H9 (cell line): ENCODE data around the gene XXYLT1. TPM values are rescaled to one million over a fixed set of nuclear protein-coding genes. Genes with fewer than 3 reads are reported as not detected.

ENCODE experiments used
- DNase-seq: peaks from one replicate; pipeline ENCODE4 v3.0.0-alpha.2; 2017
- H2AFZ ChIP-seq: one replicate; pipeline ENCODE4 v1.6.1; 2013; ENCODE audit warnings: mild to moderate bottlenecking, low read length, control low read depth, moderate library complexity
- H2AK5ac ChIP-seq: 2 replicates; pipeline ENCODE4 v1.6.1; 2013; ENCODE audit warnings: low read length, control low read depth, mixed read lengths; ENCODE audit not compliant: insufficient read length
- H2BK120ac ChIP-seq: one replicate; pipeline ENCODE4 v1.6.1; 2013; ENCODE audit warnings: low read depth, mild to moderate bottlenecking, low read length, control low read depth, inconsistent platforms; ENCODE audit not compliant: poor library complexity, severe bottlenecking
- H2BK12ac ChIP-seq: 2 replicates; pipeline ENCODE4 v1.6.1; 2013; ENCODE audit warnings: low read length, control low read depth, mixed read lengths, low read depth; ENCODE audit not compliant: insufficient read length
- H2BK15ac ChIP-seq: 2 replicates; pipeline ENCODE4 v1.6.1; 2013; ENCODE audit warnings: low read depth, low read length, control low read depth
- H2BK20ac ChIP-seq: one replicate; pipeline ENCODE4 v1.6.1; 2013; ENCODE audit warnings: low read depth, mild to moderate bottlenecking, low read length, control low read depth, inconsistent platforms; ENCODE audit not compliant: poor library complexity, severe bottlenecking
- H2BK5ac ChIP-seq: 2 replicates; pipeline ENCODE4 v1.6.1; 2013; ENCODE audit warnings: low read length, control low read depth, mixed read lengths; ENCODE audit not compliant: insufficient read length
- H3K14ac ChIP-seq: 2 replicates; pipeline ENCODE4 v1.6.1; 2013; ENCODE audit warnings: low read length, control low read depth; ENCODE audit not compliant: insufficient read depth
- H3K18ac ChIP-seq: 2 replicates; pipeline ENCODE4 v1.6.1; 2013; ENCODE audit warnings: low read depth, mild to moderate bottlenecking, mixed read lengths, low read length, control low read depth; ENCODE audit not compliant: insufficient read length
- H3K23ac ChIP-seq: 2 replicates; pipeline ENCODE4 v1.6.1; 2013; ENCODE audit warnings: low read length, control low read depth, mixed read lengths, low read depth; ENCODE audit not compliant: insufficient read length
- H3K23me2 ChIP-seq: 2 replicates; pipeline ENCODE4 v1.6.1; 2013; ENCODE audit warnings: low read depth, mild to moderate bottlenecking, mixed read lengths, low read length, control low read depth; ENCODE audit not compliant: insufficient read length, poor library complexity, severe bottlenecking
- H3K27ac ChIP-seq: 2 replicates; pipeline ENCODE4 v1.5.1; 2013; ENCODE audit warnings: low read length, control low read depth, mixed read lengths, low read depth; ENCODE audit not compliant: insufficient read length
- H3K27me3 ChIP-seq: 2 replicates; pipeline ENCODE4 v1.6.1; 2013; ENCODE audit warnings: low read length, control low read depth, inconsistent platforms; ENCODE audit not compliant: insufficient read depth
- H3K4ac ChIP-seq: 2 replicates; pipeline ENCODE4 v1.6.1; 2013; ENCODE audit warnings: low read depth, mild to moderate bottlenecking, control low read depth, inconsistent platforms, low read length, moderate library complexity
- H3K4me1 ChIP-seq: 2 replicates; pipeline ENCODE4 v1.6.1; 2013; ENCODE audit warnings: low read length, control low read depth, inconsistent platforms; ENCODE audit not compliant: insufficient read depth
- H3K4me2 ChIP-seq: 2 replicates; pipeline ENCODE4 v1.6.1; 2013; ENCODE audit warnings: low read length, control low read depth, mixed read lengths; ENCODE audit not compliant: insufficient read length, insufficient read depth
- H3K56ac ChIP-seq: 2 replicates; pipeline ENCODE4 v1.6.1; 2013; ENCODE audit warnings: low read depth, mild to moderate bottlenecking, mixed read lengths, low read length, control low read depth; ENCODE audit not compliant: insufficient read length
- H3K79me1 ChIP-seq: 2 replicates; pipeline ENCODE4 v1.6.1; 2013; ENCODE audit warnings: low read depth, mild to moderate bottlenecking, moderate library complexity, low read length, control low read depth, inconsistent platforms; ENCODE audit not compliant: insufficient read depth, poor library complexity, severe bottlenecking
- H3K79me2 ChIP-seq: 2 replicates; pipeline ENCODE4 v1.6.1; 2013; ENCODE audit warnings: low read length, control low read depth, inconsistent platforms; ENCODE audit not compliant: insufficient read depth
- H3K9ac ChIP-seq: 2 replicates; pipeline ENCODE4 v1.6.1; 2013; ENCODE audit warnings: low read length, control low read depth, mixed read lengths; ENCODE audit not compliant: insufficient read length; ENCODE audit errors: extremely low read depth
- H3K9me3 ChIP-seq: one replicate; pipeline ENCODE4 v1.6.1; 2013; ENCODE audit warnings: low read depth, low read length, inconsistent platforms; ENCODE audit not compliant: control insufficient read depth
- H3T11ph ChIP-seq: one replicate; pipeline ENCODE4 v1.6.1; 2013; ENCODE audit warnings: mild to moderate bottlenecking, low read length, control low read depth, inconsistent platforms
- H4K20me1 ChIP-seq: one replicate; pipeline ENCODE4 v1.6.1; 2013; ENCODE audit not compliant: control insufficient read depth, insufficient read length, insufficient read depth
- H4K5ac ChIP-seq: 2 replicates; pipeline ENCODE4 v1.6.1; 2013; ENCODE audit warnings: low read depth, mild to moderate bottlenecking, mixed read lengths, low read length, control low read depth; ENCODE audit not compliant: insufficient read length
- H4K8ac ChIP-seq: replicated peaks from 2 replicates; pipeline ENCODE4 v1.6.1; 2013; ENCODE audit warnings: low read length, control low read depth, mixed read lengths, low read depth; ENCODE audit not compliant: insufficient read length
- H4K91ac ChIP-seq: 2 replicates; pipeline ENCODE4 v1.6.1; 2013; ENCODE audit warnings: low read depth, mild to moderate bottlenecking, moderate library complexity, mixed read lengths, low read length, control low read depth; ENCODE audit not compliant: insufficient read length
- H3K27ac Mint-ChIP-seq, 3 experiments: 2 replicates in 2 of 3; 3 replicates in 1 of 3; pipeline ENCODE4 v1.8.0; 2020 to 2021; ENCODE audit warnings: mixed read lengths in 3 of 3, mild to moderate bottlenecking in 1 of 3, moderate library complexity in 1 of 3
- H3K27me3 Mint-ChIP-seq: 2 replicates; pipeline ENCODE4 v1.8.0; 2021; ENCODE audit warnings: low read depth, mild to moderate bottlenecking, moderate library complexity, mixed read lengths
- H3K36me3 Mint-ChIP-seq, 3 experiments: 2 replicates in 2 of 3; 3 replicates in 1 of 3; pipeline ENCODE4 v1.8.0; 2020 to 2021; ENCODE audit warnings: low read depth in 3 of 3, mixed read lengths in 3 of 3; ENCODE audit not compliant: insufficient read depth in 1 of 3
- H3K4me1 Mint-ChIP-seq, 2 experiments: 2 replicates each; pipeline ENCODE4 v1.8.0; 2020; ENCODE audit warnings: mixed read lengths in 2 of 2
- H3K4me3 Mint-ChIP-seq, 2 experiments: 2 replicates in 1 of 2; 3 replicates in 1 of 2; pipeline ENCODE4 v1.8.0; 2020 to 2021; ENCODE audit warnings: mild to moderate bottlenecking in 2 of 2, mixed read lengths in 2 of 2, moderate library complexity in 1 of 2
- H3K9me3 Mint-ChIP-seq, 2 experiments: 2 replicates in 1 of 2; 3 replicates in 1 of 2; pipeline ENCODE4 v1.8.0; 2020; ENCODE audit warnings: mild to moderate bottlenecking in 2 of 2, mixed read lengths in 2 of 2, moderate library complexity in 1 of 2
- WGBS: extraction: QIAGEN DNeasy Blood & Tissue Kit; methylation state at CpG from one replicate; pipeline ENCODE4 v1.1.7; 2013; ENCODE audit warnings: missing lambda C conversion rate, low lambda C conversion rate, mixed read lengths; ENCODE audit not compliant: insufficient read length; ENCODE audit errors: extremely low coverage; 5-methylcytosine and 5-hydroxymethylcytosine counted together
- total RNA-seq: library from RNA; stranded (reverse); gene quantifications from 2 replicates; pipeline ENCODE4 v1.2.1, GENCODE V29; 2021
- TF ChIP-seq, protein P1 (sequence below): fragments of 200-600 bp; sonication (generic); conservative IDR thresholded peaks from 3 replicates; pipeline ENCODE4 v1.8.0; 2021; ENCODE audit warnings: antibody characterized with exemption, mild to moderate bottlenecking

The XXYLT1 gene
- total RNA-seq, 1 experiment from 2014 or later = 22.7 TPM

DNA sequence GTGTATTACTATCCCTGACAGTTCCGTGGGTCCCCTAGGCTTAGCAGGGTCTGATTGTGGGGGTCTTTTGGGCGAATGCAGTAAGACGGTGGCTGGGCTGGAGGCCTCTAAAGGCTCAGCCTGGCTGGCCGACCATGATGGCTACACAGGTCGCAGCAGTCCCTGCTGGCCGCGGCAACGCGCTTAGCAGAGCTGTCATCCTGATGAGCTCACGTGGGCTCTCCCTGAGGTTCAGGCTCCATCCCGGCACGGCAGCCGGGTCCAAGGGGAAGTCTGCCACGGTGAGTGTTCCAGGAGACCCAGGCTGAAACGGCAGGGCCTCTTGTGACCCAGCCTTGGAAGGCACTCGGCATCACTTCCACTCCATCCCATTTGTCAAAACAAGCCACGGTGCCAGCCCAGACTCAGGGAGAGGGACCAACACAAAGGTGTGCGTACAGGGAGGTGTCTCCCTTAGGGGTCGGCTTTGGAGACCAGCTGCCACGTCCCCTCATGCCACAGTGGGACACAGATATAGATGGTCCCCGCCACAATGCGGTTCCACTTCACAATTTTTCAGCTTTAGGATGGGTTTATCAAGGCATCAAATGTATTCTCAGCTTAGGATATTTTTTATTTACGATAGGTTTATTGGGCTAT, 101.8 kb downstream of the XXYLT1 start:
- Histone ChIP-seq H2BK12ac (no peak overlapping the region), H3K23me2 (no peaks in the 10 kb centered on the region), H3K79me2 (0 out of 2 replicates have a peak, but pooled peaks cover 5% of the 10 kb centered on the region), H3K14ac (no peak overlapping the region; the same call in 1 of the 2 replicates), H2BK20ac (no peak overlapping the region), H3K27me3 (no peaks in the 10 kb centered on the region), H3K4ac (no peak overlapping the region), H2AFZ (no peak overlapping the region), H2BK5ac (no peak overlapping the region), H2BK15ac (no peak overlapping the region), H3K18ac (no peak overlapping the region), H3K4me2 (no peak overlapping the region), H3K27ac (no peak overlapping the region), H4K91ac (no peak overlapping the region), H2BK120ac (no peak overlapping the region), H3T11ph (no peak overlapping the region), H3K56ac (no peak overlapping the region), H3K4me1 (peaks cover 2% of the 10 kb centered on the region; the same call in 1 of the 2 replicates), H3K9me3 (no peaks in the 10 kb centered on the region), H4K8ac (no peak overlapping the region), H3K79me1 (no peaks in the 10 kb centered on the region), H3K23ac (no peak overlapping the region), H2AK5ac (no peak overlapping the region), H4K5ac (no peak overlapping the region), H4K20me1 (peaks cover 3% of the 10 kb centered on the region), H3K9ac (no peak overlapping the region)
- Mint-ChIP-seq H3K36me3 (no peaks in the 10 kb centered on the region; a peak in 1 of 7 replicates), H3K27ac (no peak overlapping the region; a peak in 1 of 7 replicates), H3K27me3 (no peaks in the 10 kb centered on the region), H3K9me3 (no peaks in the 10 kb centered on the region), H3K4me3 (no peak overlapping the region), H3K4me1 (peaks cover 16 to 18% of the 10 kb centered on the region in 2 experiments)
- TF ChIP-seq, protein P1, sequence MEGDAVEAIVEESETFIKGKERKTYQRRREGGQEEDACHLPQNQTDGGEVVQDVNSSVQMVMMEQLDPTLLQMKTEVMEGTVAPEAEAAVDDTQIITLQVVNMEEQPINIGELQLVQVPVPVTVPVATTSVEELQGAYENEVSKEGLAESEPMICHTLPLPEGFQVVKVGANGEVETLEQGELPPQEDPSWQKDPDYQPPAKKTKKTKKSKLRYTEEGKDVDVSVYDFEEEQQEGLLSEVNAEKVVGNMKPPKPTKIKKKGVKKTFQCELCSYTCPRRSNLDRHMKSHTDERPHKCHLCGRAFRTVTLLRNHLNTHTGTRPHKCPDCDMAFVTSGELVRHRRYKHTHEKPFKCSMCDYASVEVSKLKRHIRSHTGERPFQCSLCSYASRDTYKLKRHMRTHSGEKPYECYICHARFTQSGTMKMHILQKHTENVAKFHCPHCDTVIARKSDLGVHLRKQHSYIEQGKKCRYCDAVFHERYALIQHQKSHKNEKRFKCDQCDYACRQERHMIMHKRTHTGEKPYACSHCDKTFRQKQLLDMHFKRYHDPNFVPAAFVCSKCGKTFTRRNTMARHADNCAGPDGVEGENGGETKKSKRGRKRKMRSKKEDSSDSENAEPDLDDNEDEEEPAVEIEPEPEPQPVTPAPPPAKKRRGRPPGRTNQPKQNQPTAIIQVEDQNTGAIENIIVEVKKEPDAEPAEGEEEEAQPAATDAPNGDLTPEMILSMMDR = no peak
- no peak for DNase-seq
- WGBS = no CpG with 5 or more reads among the region's 23 CpGs
